GM19467 (cell line): Measurements from ENCODE around the gene STK32B.
"Not testable (repeated sequence)": the region's sequence is repeated elsewhere in the genome, so short reads cannot be mapped to it uniquely, and the experiment has no call there.

ENCODE experiments used
- ATAC-seq: cut with Tn5 transposase; IDR thresholded peaks from one replicate; pipeline ENCODE4 v1.9.1; 2021; ENCODE audit warnings: mild to moderate bottlenecking, moderate library complexity; ENCODE audit not compliant: unreplicated experiment

Gene STK32B

DNA sequence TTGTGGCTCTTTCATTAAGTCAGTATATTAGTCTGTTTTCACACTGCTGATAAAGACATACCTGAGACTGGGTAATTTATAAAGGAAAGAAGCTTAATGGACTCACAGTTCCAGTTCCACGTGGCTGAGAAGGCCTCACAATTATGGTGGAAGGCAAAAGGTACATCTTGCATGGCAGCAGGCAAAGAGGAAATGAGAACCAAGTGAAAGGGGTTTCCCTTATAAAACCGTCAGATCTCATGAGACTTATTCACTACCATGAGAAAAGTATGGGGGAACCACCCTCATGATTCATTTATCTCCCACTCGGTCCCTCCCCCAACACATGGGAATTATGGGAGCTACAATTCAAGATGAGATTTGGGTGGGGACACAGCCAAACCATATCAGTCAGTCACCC is 15.7 kb downstream of the STK32B start:
- not testable (repeated sequence) for ATAC-seq

DNA sequence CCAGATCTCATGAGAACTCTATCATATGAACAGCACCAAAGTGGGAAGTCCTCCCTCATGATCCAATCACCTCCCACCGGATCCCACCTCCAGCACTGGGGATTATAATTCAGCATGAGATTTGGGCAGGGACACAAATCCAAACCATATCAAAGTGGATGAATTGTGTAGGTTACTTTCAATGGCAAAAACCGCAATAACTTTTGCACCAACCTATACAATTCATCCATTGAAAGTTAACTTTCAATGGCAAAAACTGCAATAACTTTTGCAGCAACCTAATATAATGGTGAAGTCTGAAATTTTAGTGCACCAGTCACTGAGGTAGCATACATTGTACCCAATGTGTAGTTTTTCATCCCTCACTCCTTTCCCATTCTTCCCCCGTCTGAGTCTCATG is 16.6 kb downstream of the STK32B start:
- ATAC-seq, result no peak

DNA sequence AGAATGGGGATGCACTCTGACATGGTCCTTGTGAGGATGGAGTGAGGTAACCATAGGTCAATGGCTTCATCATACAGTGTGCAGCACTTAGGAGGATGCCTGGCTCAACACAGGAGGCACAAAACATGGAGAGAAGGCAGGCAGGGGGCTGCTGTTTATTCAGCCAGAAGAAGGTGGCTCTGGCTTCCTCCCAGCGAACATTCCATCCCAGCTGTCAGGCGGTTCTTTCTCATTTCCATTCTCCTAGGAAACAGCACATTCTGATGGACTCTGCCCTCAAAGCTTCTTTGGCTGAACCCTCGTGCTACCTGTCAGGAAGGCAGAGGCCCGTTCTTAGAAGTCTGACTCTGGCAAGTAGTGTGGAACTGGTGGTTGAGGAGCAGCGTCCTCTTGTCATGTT is 18.6 kb downstream of the STK32B start:
- ATAC-seq, result no peak

DNA sequence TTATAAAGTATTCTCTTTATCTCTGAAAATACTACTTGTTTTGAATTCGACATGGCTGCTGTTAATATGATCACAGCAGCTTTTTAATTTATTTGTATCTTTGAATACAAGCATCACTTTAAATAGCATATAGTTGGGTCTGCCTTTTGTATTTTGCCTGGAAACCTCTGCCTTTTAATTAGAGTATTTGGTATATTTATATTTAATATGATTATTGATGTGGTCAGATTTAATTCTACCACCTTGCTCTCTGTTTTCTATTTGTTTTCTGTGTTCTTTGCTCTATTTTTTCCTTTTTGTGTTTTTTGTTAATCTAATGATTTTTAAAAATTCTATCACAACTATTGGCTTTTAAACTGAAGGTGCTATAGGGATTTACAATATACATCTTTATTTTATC is 21.7 kb downstream of the STK32B start:
- ATAC-seq, result no peak

- ATAC-seq, result no peak
Observed at GRCh38 chr4:5078009-5078408, 26.7 kb downstream of the STK32B start.

DNA sequence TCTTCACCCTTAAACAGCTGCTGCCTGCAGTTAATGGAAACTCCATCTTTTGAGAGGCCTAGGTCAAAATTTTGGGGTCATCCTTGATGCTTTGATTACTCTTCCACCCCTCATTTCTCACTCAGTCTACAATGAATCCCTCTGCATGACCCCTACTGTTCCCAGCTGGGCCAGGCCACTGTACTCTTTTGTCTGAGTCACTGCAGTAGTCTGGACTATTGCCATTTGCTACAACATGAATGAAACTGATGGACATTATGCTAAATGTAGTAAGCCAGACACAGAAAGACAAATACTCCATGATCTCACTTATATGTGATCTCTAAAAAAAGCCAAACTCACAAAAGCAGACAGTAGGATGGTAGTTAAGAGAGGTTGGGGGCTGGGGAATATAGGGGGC is 28.3 kb downstream of the STK32B start:
- ATAC-seq, result no peak

GRCh38 chr4:5081441-5081999 is 30.2 kb downstream of the STK32B start:
- ATAC-seq, result no peak

DNA sequence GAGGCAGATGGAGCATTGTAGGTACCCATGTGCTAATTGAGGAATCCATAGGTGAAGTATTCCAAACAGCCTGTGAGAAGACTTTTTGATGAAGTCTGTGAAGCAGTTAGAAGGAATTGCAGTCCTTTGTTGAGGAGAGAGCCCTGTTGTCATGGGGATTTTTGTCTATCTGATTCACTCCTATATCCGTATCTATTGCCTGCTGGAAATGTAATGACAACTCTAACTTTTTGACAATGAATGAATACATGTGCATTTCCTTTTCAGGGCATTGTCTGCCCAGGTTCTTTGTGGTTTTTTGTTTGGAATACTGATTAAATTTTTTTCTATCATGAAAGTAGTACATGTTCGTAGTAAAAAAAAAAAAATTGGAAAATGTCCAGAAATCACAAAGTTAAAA is 31.1 kb downstream of the STK32B start:
- no peak for ATAC-seq

- no peak for ATAC-seq
Observed at GRCh38 chr4:5084911-5085475, 33.7 kb downstream of the STK32B start.

DNA sequence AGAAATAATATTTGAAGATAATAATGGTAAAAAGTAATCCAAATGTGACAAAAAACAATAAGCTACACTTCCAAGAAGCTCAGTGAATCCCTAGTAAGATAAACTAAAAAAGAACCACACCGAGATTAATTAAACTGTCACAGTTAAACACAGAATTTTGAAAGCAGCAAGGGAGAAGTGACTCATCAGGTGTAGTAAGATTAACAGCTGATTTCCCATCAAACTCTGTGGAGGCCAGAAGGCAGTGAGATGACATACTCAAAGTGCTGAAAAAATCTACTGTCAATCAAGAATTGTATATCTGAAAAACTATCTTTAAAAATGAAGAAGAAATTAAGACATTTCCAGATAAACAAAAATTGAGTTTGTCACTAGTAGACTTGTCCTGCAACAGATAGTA is 35.3 kb downstream of the STK32B start:
- ATAC-seq, result no peak

- no peak for ATAC-seq
Observed at GRCh38 chr4:5096261-5096660, 45.0 kb downstream of the STK32B start.

DNA sequence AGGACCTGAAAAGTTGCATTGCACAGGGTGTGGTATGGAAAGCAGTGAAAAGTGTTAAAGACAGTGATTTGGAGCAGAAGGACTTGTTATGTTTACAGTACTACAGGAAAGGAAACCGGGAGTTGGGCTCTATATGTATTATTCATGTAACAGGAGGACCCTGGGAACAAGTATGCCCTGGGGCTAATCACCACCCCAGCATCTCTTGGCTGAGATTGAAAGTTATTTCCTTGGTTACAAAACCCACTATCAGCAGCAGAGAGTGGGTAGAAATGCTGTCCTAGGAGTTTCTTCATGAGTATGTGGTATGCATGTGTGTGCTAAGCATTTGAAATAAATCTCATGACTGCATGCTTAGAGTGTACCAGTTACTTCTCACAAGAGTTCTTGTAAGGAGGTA is 46.9 kb downstream of the STK32B start:
- ATAC-seq, result no peak

- no peak for ATAC-seq
Observed at GRCh38 chr4:5100336-5100735, 49.1 kb downstream of the STK32B start.

GRCh38 chr4:5100986-5101385 is 49.7 kb downstream of the STK32B start:
- no peak for ATAC-seq

DNA sequence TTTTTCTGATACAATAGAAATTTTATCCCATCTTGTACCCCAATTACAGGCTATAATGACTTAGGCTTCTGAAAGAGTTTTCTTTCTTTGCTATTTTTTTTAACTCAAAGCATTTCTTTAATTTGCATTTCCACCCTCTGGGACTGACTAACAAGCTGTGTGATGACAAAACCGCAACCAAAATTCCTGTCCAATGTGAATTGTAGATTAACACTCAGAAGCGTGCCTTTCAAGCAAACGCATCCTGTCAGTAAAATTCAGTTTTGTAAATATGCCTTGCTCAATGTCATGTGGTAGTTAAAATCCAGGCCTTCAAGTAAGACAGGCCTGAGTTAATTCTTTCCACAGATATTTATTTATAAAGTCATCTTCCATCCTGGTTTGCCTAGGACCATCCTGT is 50.3 kb downstream of the STK32B start:
- no peak for ATAC-seq

DNA sequence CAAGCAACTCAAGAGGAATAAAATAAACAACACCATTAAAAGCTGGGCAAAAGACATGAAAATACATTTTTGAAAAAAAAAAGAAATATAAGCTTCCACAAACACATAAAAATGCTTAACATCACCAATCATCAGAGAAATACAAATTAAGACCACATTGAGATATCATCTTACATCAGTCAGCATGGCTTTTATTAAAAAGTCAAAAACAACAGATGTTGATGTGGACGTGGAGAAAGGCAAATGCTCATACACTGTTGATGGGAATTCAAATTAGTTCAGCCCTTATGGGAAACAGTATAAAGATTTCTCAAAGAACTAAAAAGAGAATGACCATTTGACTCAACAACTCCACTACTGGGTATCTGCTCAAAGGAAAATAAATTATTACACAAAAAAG is 59.6 kb downstream of the STK32B start:
- ATAC-seq, result no peak

GRCh38 chr4:5112333-5113095 is 61.2 kb downstream of the STK32B start:
- no peak for ATAC-seq

DNA sequence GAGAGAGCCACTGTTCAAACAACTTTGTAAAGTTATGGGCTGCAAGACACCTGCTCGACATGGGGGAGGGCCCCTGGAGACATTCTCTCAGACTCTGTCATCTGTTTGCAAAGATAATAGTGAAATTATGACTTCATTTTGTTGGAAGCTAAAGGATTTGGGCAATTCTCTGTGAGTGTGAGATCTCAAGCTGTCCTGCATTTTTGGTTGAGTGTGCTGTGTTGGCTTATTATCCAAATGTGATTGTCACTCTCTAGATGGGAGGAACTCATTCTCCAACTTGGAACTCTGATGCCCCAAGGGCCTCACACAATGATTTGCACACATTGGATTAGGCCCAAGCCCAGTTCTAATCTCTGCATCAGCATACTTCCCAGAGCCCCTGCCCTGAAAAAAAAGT is 63.7 kb downstream of the STK32B start:
- no peak for ATAC-seq

DNA sequence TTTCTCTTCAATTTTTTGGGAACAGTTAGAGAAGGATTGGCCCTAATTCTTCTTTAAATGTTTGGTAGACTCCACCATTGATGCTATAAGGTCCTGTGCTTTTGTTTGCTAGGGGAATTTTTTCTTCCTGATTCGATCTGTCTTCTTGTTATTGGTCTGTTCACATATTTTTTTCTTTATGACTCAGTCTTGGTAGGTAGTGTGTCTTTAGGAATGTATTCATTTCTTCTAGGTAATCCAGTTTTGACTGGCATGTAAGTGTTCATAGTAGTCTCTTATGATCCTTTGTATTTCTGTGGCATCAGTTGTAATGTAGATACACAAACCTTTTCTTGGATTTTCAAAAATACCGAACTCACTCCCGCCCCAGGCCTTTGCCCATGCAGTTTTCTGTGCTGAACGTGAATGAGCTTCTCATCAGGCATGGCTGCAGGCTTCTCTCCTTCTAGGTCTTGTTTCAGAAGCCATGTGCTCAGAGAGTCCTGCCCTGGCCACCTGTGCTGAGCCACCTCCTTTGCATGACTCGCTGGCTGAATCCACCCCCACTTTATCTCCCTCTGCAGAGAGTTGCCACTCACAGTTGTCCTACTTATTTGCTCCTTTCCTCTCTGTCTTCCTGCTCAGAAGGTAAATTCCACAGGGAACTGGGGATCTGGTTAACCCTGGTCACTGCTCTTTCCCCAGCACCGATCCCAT is 67.0 kb downstream of the STK32B start:
- no peak for ATAC-seq

- no peak for ATAC-seq
Observed at GRCh38 chr4:5118994-5119835, 67.9 kb downstream of the STK32B start.

GRCh38 chr4:5120067-5120466 is 68.8 kb downstream of the STK32B start:
- ATAC-seq, result no peak
